Measurements from ENCODE around the gene ZMYND15.

Gene ZMYND15

DNA sequence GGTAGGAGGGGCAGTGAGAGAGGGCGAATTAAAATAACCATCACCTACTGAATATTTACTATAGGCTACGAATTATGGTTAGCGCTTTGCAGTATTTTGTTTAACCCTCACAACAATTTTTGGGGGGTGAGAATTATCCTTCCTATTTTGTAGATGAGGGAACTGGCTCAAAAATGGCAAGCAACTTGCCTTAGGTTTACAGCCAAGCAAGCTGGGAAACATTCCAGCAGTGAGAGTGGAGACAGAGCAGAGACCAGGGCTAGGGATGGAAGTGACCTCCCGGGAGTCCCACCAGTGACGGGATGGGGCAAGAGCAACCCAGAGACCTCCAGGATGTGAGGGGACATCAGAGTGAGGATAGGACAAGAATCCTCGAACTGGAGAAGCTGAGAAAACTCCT lies 46.9 kb downstream of the ZMYND15 start:
- no peak for DNase-seq (ENCODE audit: low spot score)

DNA sequence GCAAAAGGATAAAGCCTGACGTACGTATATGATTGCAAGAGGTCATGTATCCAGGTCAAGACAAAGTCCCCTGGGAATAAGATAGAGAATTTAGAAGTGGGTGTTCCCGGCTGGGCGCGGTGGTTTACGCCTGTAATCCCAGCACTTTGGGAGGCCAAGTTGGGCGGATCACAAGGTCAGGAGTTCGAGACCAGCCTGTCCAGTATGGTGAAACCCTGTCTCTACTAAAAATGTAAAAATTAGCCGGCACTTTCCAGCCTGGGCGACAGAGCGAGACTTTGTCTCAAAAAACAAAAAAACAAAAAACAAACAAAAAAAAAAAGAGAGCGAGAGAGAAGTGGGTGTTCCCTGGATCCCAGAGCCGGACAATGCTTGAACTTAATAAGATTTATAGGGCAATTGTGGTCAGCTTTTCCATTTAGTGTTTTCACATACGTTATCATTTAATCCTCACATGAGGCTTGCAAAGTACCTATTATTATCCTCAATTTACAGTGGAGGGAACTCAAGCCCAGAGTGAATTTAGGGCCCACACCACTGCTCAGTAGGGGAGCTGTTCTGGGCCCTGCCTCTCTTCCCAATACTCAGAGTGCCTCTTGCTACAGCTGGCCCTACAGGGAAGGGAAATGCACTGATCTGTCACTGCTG lies 48.6 kb downstream of the ZMYND15 start:
- peak; percentile 65 for DNase-seq (ENCODE audit: low spot score)

DNA sequence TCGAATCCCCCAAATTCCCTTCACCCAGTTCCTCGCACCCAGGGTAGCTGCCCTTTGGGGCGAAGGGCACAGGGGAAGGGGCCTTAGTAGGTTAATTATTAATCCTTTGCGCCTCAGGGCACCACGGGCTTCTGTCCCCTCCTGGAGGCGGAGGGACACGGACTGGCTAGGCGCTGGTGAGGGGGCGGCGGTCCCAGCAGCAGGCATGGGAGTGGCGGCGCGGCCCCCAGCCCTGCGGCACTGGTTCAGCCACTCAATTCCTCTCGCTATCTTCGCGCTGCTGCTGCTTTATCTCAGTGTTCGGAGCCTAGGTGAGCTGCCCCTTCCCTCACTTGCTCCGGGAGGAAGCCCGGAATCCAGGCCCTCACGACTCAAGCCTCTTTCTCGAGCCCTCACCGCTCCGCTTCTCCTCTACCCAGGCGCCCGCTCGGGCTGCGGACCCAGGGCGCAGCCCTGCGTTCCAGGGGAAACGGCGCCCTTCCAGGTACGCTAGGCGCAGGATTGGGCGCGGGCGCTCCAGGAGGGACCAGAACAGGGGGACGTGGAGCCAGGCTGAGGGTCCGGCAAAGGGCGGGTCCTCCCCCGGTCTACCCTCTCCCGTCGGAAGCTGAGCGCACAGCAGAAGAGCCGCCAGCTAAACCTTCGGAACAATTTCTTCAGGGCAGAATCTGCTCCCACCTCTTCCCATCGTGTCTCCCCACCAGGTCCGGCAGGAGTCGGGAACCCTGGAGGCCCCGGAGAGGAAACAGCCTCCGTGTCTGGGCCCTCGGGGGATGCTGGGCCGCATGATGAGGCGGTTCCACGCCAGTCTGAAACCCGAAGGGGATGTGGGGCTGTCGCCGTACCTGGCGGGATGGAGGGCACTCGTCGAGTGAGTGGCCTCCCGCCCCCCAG lies 49.4 kb downstream of the ZMYND15 start, which contains the start of gene GLTPD2:
Gene GLTPD2, plus strand, starts transcription at position 158 of the 894 bp plus-strand sequence. Its CDS starts 48 bp downstream, at position 206.
- DNase-seq (ENCODE audit: low spot score): peak; percentile 28

DNA sequence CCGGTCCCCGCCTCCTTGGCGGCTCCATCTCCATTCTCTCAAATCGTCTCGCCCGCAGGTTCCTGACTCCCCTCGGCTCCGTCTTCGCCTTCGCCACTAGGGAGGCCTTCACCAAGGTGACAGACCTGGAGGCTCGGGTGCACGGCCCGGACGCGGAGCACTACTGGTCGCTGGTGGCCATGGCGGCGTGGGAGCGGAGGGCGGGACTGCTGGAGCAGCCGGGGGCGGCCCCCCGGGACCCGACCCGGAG lies 50.0 kb downstream of the ZMYND15 start:
- no peak for DNase-seq (ENCODE audit: low spot score)

DNA sequence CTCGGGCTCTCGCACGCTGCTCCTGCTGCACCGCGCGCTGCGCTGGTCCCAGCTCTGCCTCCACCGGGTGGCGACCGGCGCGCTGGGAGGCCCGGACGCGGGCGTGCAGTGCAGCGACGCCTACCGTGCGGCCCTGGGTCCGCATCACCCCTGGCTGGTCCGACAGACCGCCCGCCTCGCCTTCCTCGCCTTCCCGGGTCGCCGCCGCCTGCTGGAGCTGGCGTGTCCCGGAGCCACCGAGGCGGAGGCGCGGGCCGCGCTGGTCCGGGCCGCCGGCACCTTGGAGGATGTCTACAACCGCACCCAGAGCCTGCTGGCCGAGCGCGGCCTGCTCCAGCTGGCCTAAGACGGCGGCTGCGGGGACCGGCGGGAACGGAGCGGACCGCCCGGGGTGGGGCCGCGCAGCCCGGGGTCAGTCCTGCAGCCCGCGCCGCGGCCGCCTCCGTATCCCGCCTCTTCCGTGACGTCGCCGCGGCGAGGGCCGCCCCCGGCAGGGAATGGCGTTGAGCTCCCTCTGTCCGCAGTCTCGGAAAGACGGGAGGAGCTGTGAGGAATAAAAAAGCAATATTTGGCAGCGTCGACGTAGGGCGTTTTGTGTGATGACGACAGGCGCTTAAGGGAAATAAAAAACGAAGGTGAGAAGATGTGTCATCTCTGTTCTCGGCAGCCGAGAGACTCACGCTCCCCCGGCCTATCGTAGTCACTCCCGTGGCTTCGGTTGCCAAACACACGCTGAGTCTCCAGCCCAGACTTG lies 50.5 kb downstream of the ZMYND15 start:
- DNase-seq (ENCODE audit: low spot score): peak; percentile 96

DNA sequence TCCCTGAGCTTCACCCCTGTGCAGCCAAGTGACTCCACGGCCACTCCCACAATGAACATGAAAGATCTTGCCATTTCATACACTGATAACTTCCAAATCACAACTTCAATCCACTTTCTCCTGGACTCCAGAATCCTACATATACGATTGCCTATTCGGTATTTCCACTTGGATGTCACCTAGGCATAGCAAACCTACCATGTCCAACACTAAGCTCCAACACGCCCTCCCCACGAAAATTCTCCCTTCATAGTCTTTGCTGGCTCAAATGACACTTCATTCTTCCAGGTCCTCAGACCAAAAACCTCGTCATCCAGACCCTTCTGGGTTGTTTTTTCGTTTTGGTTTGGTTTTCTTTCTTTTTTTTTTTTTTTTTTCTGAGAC lies 51.1 kb downstream of the ZMYND15 start:
- DNase-seq (ENCODE audit: low spot score): no peak

DNA sequence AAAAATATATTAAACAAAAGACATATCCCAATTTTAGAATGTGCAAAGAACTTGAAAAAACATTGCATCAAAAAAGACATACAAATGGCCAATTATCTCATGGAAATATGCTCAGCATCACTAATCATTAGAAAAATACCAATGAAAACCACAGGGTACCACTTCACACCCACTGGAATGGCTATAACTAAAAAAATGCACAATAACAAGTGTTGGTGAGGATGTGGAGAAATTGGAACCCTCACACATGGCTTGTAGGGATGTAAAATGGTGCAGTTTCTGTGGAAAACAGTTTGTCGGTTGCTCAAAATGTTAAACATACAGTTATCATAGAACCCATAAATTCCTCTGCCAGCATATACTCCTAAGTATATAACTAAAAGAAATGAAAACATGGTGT lies 55.5 kb downstream of the ZMYND15 start:
- no peak for DNase-seq (ENCODE audit: low spot score)
